ENCODE data around the gene UFM1. TPM values are rescaled to one million over a fixed set of nuclear protein-coding genes. Genes with fewer than 3 reads are reported as not detected.
A peak's percentile ranks its signal among the peaks of the same experiment; 100 is the strongest.

UFM1 gene
- total RNA-seq (10 to 100 TPM; 43.0 to 73.4 (median 47.7) TPM), polyA plus RNA-seq (10 to 100 TPM; 40.5 to 41.6 TPM)
- long read RNA-seq, donor 1, transcript UFM1-205 (3 exons, 777 nt): minor isoform, 5 of 77 reads
- long read RNA-seq, donor 1, transcript UFM1-201 (6 exons, 3,138 nt): major isoform, 61 of 77 reads
- long read RNA-seq, donor 1, partial matches to known transcripts: 4 of 77 reads
- long read RNA-seq, donor 1, other reads (novel, unspliced or antisense): 7 of 77 reads
- long read RNA-seq, donor 2, transcript UFM1-201 (6 exons, 3,138 nt): major isoform, 26 of 27 reads
- long read RNA-seq, donor 2, partial matches to known transcripts: 0 of 27 reads
- long read RNA-seq, donor 2, other reads (novel, unspliced or antisense): 0 of 27 reads
- long read RNA-seq, donor 3, transcript UFM1-201 (6 exons, 3,138 nt): major isoform, 99 of 135 reads
- long read RNA-seq, donor 3, partial matches to known transcripts: 13 of 135 reads
- long read RNA-seq, donor 3, other reads (novel, unspliced or antisense): 15 of 135 reads

DNA sequence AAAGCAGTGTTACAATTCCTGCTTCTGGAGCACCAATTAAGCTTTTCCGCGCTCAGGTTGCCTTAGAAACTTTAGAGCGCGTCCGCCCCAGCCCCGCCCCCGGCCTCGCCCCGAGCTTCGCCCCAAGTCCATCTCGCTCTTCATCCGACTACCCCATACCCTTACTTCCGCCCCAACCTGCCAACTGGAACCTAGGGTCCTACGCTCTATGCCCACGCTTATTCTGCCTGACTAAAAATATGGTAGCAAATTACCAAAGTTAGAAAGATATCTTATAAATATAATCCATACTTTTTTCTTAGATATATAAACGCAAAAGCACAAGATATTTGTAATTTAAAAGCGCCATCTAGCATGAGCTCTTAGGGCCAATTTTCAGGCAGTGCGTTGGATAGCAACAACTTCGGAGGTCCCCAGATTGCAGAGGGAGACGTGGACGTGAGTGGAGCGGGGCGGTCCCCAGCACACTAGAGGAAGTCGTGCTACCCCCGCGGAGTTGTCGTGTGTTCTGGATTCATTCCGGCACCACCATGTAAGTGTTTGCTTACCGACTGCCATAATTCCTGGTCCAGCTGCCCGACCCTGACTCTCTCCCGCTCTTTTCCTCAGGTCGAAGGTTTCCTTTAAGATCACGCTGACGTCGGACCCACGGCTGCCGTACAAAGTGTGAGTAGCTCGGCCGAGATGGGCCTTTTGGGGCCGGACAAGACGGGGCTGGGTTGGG, at the start of gene UFM1:
TSS of gene UFM1 (plus strand) at position 462 of the 724 bp plus-strand sequence. CDS start at position 531, 69 bp downstream.
- Histone ChIP-seq H3K4me1 (ENCODE audit: insufficient read depth) (peaks cover 4% of the 10 kb centered on the region), H3K36me3 (no peaks in the 10 kb centered on the region), H3K27ac (peak within 1 kb of the TSS; percentile 13 to 71), H3K9me3 (no peaks in the 10 kb centered on the region), H3K27me3 (no peaks in the 10 kb centered on the region), H3K4me3 (peak within 1 kb of the TSS; percentile 66)
- WGBS, 3 donors: 0% methylated on average over 41 of the region's 41 CpGs
- TF ChIP-seq, protein P1, sequence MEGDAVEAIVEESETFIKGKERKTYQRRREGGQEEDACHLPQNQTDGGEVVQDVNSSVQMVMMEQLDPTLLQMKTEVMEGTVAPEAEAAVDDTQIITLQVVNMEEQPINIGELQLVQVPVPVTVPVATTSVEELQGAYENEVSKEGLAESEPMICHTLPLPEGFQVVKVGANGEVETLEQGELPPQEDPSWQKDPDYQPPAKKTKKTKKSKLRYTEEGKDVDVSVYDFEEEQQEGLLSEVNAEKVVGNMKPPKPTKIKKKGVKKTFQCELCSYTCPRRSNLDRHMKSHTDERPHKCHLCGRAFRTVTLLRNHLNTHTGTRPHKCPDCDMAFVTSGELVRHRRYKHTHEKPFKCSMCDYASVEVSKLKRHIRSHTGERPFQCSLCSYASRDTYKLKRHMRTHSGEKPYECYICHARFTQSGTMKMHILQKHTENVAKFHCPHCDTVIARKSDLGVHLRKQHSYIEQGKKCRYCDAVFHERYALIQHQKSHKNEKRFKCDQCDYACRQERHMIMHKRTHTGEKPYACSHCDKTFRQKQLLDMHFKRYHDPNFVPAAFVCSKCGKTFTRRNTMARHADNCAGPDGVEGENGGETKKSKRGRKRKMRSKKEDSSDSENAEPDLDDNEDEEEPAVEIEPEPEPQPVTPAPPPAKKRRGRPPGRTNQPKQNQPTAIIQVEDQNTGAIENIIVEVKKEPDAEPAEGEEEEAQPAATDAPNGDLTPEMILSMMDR (IDR thresholded peaks at IDR 0.05): peak in 1 of 3 donors; percentile 9
- TF ChIP-seq EP300 (IDR thresholded peaks at IDR 0.05) (no peak), POLR2A (IDR thresholded peaks at IDR 0.05) (peak; percentile 58)
- intact Hi-C loops (cut with DNase I): no loop called here
- peak; percentile 88 to 91 (median 89) for DNase-seq

DNA sequence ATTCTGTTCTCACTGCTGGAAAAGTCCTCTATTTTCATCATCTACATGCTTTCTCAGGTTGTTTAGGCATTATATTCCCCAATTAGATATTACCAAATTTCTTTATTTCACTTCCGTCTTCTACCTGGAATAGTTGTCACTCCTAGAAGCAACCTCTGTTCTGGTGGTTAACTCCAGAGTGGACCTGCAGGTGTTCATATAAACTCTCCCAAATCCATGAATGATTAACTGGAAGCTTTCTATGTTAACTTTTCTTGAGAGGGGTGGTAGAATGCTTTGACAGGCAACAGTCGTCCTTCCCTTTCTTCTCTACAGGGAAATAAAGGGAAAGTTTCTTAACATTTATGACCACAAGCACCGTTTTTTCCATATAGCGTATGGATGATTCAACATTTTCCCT, 48.4 kb upstream of the UFM1 start:
- no peak overlapping the region for H3K4me3 ChIP-seq
- intact Hi-C loops (cut with DNase I): no loop called here
- no peak for DNase-seq
- WGBS, 3 donors: 89 to 95% (median 92%) methylated on average over 4 of the region's 4 CpGs
- no peak for TF ChIP-seq EP300 (IDR thresholded peaks at IDR 0.05)
- no peaks in the 10 kb centered on the region for H3K27me3 ChIP-seq
- no peaks in the 10 kb centered on the region for H3K36me3 ChIP-seq
- H3K4me1 ChIP-seq (ENCODE audit: insufficient read depth): no peaks in the 10 kb centered on the region
- no peak overlapping the region for H3K27ac ChIP-seq
- H3K9me3 ChIP-seq: no peaks in the 10 kb centered on the region

DNA sequence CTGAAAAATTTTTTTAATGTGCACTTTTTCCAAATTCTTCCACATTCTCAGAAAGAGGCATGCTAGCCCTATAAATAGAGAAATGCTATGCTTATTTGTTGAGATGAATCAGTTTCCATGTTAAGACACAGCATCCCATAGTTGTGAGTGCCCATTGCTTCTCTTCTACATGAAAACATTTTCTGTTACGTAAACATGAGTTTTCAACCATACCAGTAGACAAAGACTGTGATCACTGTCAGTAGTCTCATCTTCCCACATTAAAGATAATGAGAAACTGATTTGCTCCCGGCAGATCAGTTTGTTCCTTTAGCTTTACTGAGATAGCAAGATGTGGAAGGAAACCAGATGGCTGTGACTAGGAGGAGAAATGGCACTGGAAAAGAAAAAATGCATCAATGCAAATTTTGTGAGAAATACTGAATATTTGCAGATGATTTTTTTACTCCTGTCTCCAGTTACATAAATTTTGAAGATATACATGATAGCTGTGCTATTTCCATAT, 45.8 kb upstream of the UFM1 start:
- H3K9me3 ChIP-seq: no peaks in the 10 kb centered on the region
- H3K27me3 ChIP-seq: no peaks in the 10 kb centered on the region
- no peak for TF ChIP-seq POLR2A (IDR thresholded peaks at IDR 0.05)
- TF ChIP-seq, protein P1 (IDR thresholded peaks at IDR 0.05): no peak
- DNase-seq: no peak
- no peak overlapping the region for H3K4me3 ChIP-seq
- no peaks in the 10 kb centered on the region for H3K4me1 ChIP-seq (ENCODE audit: insufficient read depth)
- WGBS, 3 donors: 38 to 42% (median 41%) methylated on average over 2 of the region's 2 CpGs
- no peak overlapping the region for H3K27ac ChIP-seq
- no peaks in the 10 kb centered on the region for H3K36me3 ChIP-seq
- intact Hi-C loops (cut with DNase I): no loop called here

DNA sequence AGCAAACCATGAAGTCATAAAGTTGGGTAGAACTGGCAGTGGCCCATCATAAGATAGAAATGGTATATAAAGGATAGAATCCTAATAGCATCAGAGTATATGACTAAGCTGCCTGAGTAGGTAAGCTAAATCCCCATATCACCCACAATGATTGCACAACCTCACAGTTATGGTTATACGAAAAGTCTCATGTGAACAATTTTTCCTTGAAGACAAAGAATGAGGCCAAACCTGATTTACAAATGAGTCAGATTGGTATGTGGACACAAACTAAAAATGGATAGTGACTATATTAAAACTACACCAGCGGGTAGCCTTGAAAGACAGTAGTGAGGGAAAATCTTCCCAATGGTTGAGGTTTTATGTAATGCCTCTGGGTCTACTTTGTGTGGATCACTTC, 40.9 kb upstream of the UFM1 start:
- Histone ChIP-seq H3K36me3 (no peaks in the 10 kb centered on the region), H3K4me3 (no peak overlapping the region)
- intact Hi-C loops (cut with DNase I): no loop called here

More for the DNA sequence above, 40.9 kb upstream of the UFM1 start:
- no peak for TF ChIP-seq POLR2A (IDR thresholded peaks at IDR 0.05)
- no peak for TF ChIP-seq EP300 (IDR thresholded peaks at IDR 0.05)
- TF ChIP-seq, protein P1 (IDR thresholded peaks at IDR 0.05): no peak
- no peaks in the 10 kb centered on the region for H3K4me1 ChIP-seq (ENCODE audit: insufficient read depth)
- no peak overlapping the region for H3K27ac ChIP-seq
- WGBS, 3 donors: 83 to 96% (median 95%) methylated on average over 2 of the region's 2 CpGs
- no peak for DNase-seq
- H3K27me3 ChIP-seq: no peaks in the 10 kb centered on the region
- H3K9me3 ChIP-seq: no peaks in the 10 kb centered on the region

All from ovary (tissue), 10 donors.